Neural cell (in vitro differentiated cells): ENCODE measurements around the gene ST3GAL4.

Experiments
- CTCF ChIP-seq: fragments of 450-650 bp; IDR thresholded peaks from 2 replicates; pipeline ENCODE4 v1.5.1; 2014; ENCODE audit warnings: antibody characterized with exemption, mild to moderate bottlenecking, moderate library complexity; ENCODE audit not compliant: poor library complexity, severe bottlenecking
- EP300 ChIP-seq: fragments of 450-650 bp; conservative IDR thresholded peaks from 2 replicates; pipeline ENCODE4 v1.6.1; 2014; ENCODE audit warnings: antibody characterized with exemption, mild to moderate bottlenecking, moderate library complexity; ENCODE audit not compliant: poor library complexity, severe bottlenecking
- EZH2 ChIP-seq: fragments of 200-600, 300-800 bp; shearing (Covaris generic), sonication (generic); IDR thresholded peaks from 2 replicates; pipeline ENCODE4 v1.6.1; 2014; ENCODE audit warnings: antibody characterized with exemption, low read length, borderline replicate concordance, mild to moderate bottlenecking; ENCODE audit not compliant: insufficient read depth, poor library complexity, severe bottlenecking

- TF ChIP-seq CTCF = no peak
- no peak for TF ChIP-seq EZH2
- no peak for TF ChIP-seq EP300
These were observed 77.9 kb downstream of the ST3GAL4 start for GRCh38 chr11:126433244-126433846.
